ENCODE results near the gene PBX1.

The PBX1 gene

DNA sequence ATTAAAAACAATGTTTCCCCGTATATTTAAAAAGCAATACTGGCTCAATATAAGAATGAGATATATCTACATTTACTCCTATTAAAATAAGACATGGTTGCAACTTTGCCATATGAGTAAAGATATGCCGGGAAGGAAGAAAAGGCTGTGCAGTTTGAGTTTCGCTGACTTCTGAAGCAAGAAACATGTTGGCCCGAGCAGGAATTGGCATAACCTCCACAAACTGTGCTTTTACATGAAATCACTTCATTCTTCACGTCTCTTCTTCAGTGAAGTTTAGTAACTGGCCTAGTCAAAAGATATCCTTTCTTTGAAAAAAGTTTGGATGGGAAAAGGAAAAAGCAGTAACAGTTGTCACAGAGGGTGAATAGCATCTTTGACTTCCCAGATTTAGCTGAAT is 342.0 kb downstream of the PBX1 start:
- DNase-seq = no peak

Data from AML-193 (cell line).